Activated CD4-positive, alpha-beta T cell treated with anti-CD3 and anti-CD28 coated beads, Interleukin-10, Interleukin-2, amounts not matched to agents 100 ng/mL and 50 ng/mL, durations not matched to agents 16 hours and 8 hours (primary cell): ENCODE data around the gene LARP4.
A peak's percentile ranks its signal among the peaks of the same experiment; 100 is the strongest.
"Not testable (repeated sequence)": the region's sequence is repeated elsewhere in the genome, so short reads cannot be mapped to it uniquely, and the experiment has no call there.

ENCODE experiments used
- DNase-seq: peaks from one replicate; pipeline ENCODE4 v3.0.0-alpha.2; 2020

LARP4 gene

GRCh38 chr12:50402264-50403000 lies 1.7 kb downstream of the LARP4 start:
- DNase-seq: no peak

- no peak for DNase-seq
Measured at GRCh38 chr12:50403001-50403440, 2.3 kb downstream of the LARP4 start.

- DNase-seq: no peak
Measured at GRCh38 chr12:50404307-50404706, 3.6 kb downstream of the LARP4 start.

GRCh38 chr12:50411051-50411660 lies 10.5 kb downstream of the LARP4 start:
- no peak for DNase-seq

- DNase-seq: no peak
Measured at GRCh38 chr12:50415899-50416479, 15.3 kb downstream of the LARP4 start.

- no peak for DNase-seq
Measured at GRCh38 chr12:50419112-50419909, 18.6 kb downstream of the LARP4 start.

- not testable (repeated sequence) for DNase-seq
Measured at GRCh38 chr12:50422855-50423254, 22.2 kb downstream of the LARP4 start.

GRCh38 chr12:50423342-50423741 lies 22.7 kb downstream of the LARP4 start:
- not testable (repeated sequence) for DNase-seq

GRCh38 chr12:50425589-50426258 lies 25.0 kb downstream of the LARP4 start:
- no peak for DNase-seq

GRCh38 chr12:50431656-50432055 lies 31.0 kb downstream of the LARP4 start:
- not testable (repeated sequence) for DNase-seq

- peak; percentile 12 for DNase-seq
Measured at GRCh38 chr12:50440288-50440687, 39.6 kb downstream of the LARP4 start.

- DNase-seq: no peak
Measured at GRCh38 chr12:50441763-50442162, 41.1 kb downstream of the LARP4 start.

- DNase-seq: peak; percentile 50
Measured at GRCh38 chr12:50442178-50442908, 41.7 kb downstream of the LARP4 start.

- DNase-seq: not testable (repeated sequence)
Measured at GRCh38 chr12:50449671-50450070, 49.0 kb downstream of the LARP4 start.

GRCh38 chr12:50452795-50453194 lies 52.1 kb downstream of the LARP4 start:
- no peak for DNase-seq

GRCh38 chr12:50453872-50454271 lies 53.2 kb downstream of the LARP4 start:
- no peak for DNase-seq

GRCh38 chr12:50458606-50459005 lies 57.9 kb downstream of the LARP4 start:
- no peak for DNase-seq

- DNase-seq: peak; percentile 8
Measured at GRCh38 chr12:50467439-50467838, 66.8 kb downstream of the LARP4 start.

- peak; percentile 9 for DNase-seq
Measured at GRCh38 chr12:50477241-50477832, 76.7 kb downstream of the LARP4 start.

- no peak for DNase-seq
Measured at GRCh38 chr12:50482571-50482970, 81.9 kb downstream of the LARP4 start.

GRCh38 chr12:50483488-50483887 lies 82.8 kb downstream of the LARP4 start:
- no peak for DNase-seq

- no peak for DNase-seq
Measured at GRCh38 chr12:50488801-50489200, 88.1 kb downstream of the LARP4 start.
